Prostate gland (tissue), 2 donors: ENCODE data around the gene TRPC5OS. TPM values are rescaled to one million over a fixed set of nuclear protein-coding genes. Genes with fewer than 3 reads are reported as not detected.

ENCODE experiments used
- DNase-seq: peaks from one replicate; pipeline ENCODE4 v3.0.0-alpha.2; 2019; ENCODE audit warnings: low spot score
- H3K27ac ChIP-seq, 2 donors: fragments of 200-600 bp; sonication (generic); 2 replicates each; pipeline ENCODE4 v1.5.1; 2017 to 2019
- H3K27me3 ChIP-seq: fragments of 200-600 bp; sonication (generic); replicated peaks from 2 replicates; pipeline ENCODE4 v1.5.1; 2019; ENCODE audit not compliant: insufficient read depth
- H3K36me3 ChIP-seq, 2 donors: fragments of 200-600 bp; sonication (generic); 1 replicate in 1 of 2; 2 replicates in 1 of 2; pipeline versions ENCODE4 v1.5.1 to v1.8.1; 2017 to 2019
- H3K4me1 ChIP-seq: fragments of 200-600 bp; sonication (generic); replicated peaks from 2 replicates; pipeline ENCODE4 v1.5.1; 2019
- H3K4me3 ChIP-seq, 2 donors: fragments of 200-600 bp; sonication (generic); 2 replicates each; pipeline ENCODE4 v1.5.1; 2017 to 2019
- H3K9me3 ChIP-seq: fragments of 200-600 bp; sonication (generic); 2 replicates; pipeline ENCODE4 v1.5.1; 2017
- CTCF ChIP-seq, 4 experiments: fragments of 200-600 bp in 2 of 4; fragments of 450-650 bp in 2 of 4; sonication (generic) in 2 of 4; IDR thresholded peaks; 1 replicate in 3 of 4; 2 replicates in 1 of 4; pipeline ENCODE4 v1.5.1; 2016 to 2019; ENCODE audit warnings: antibody characterized with exemption in 4 of 4, mild to moderate bottlenecking in 2 of 4, moderate library complexity in 2 of 4
- POLR2A ChIP-seq: fragments of 450-650 bp; IDR thresholded peaks from one replicate; pipeline ENCODE4 v1.6.1; 2016; ENCODE audit warnings: antibody characterized with exemption, mild to moderate bottlenecking
- POLR2AphosphoS5 ChIP-seq: sonication (generic); formaldehyde crosslinking; IDR thresholded peaks from one replicate; pipeline ENCODE4 v1.6.1; 2017; ENCODE audit warnings: antibody characterized with exemption
- WGBS: methylation state at CpG from one replicate; pipeline ENCODE4 v1.1.5; 2018; 5-methylcytosine and 5-hydroxymethylcytosine counted together
- intact Hi-C: fragments of 100-400 bp; cut with DNase I; formaldehyde crosslinking; loops from one replicate; pipeline ENCODE4 v1.14.2; 2022
- total RNA-seq, 2 donors: library from RNA; depleted of rRNA; stranded (reverse); fragments of >200 nt; gene quantifications; one replicate each; pipeline ENCODE4 v1.1.0, GENCODE V29; 2016

TRPC5OS gene
- total RNA-seq, 2 donors from 2014 or later = 107 TPM; not detected in 1

- TF ChIP-seq POLR2A (no peak), CTCF (IDR thresholded peaks at IDR 0.05) (no peak), POLR2AphosphoS5 (no peak)
These were observed 52.5 kb downstream of the TRPC5OS start for GRCh38 chrX:111928456-111928855.

More at GRCh38 chrX:111928456-111928855, 52.5 kb downstream of the TRPC5OS start:
- H3K4me1 ChIP-seq = no peaks in the 10 kb centered on the region
- WGBS = 33% methylated on average over 4 of the region's 4 CpGs
- no peak for DNase-seq
- H3K4me3 ChIP-seq = no peak overlapping the region
- H3K27ac ChIP-seq = no peak overlapping the region
- H3K9me3 ChIP-seq = no peaks in the 10 kb centered on the region
- intact Hi-C loops = no loop called here
- no peaks in the 10 kb centered on the region for H3K27me3 ChIP-seq
- no peaks in the 10 kb centered on the region for H3K36me3 ChIP-seq

Other genes starting within 250 kb of the TRPC5OS start
- gene ALG13, start 195.0 kb upstream of the TRPC5OS start, total RNA-seq = 100 to 1,000 TPM in 1 of 2 donors, 10 to 100 TPM in 1; 78.6 to 131 TPM
- gene TRPC5, start 206.6 kb downstream of the TRPC5OS start, total RNA-seq = under 1 TPM; 0.11 to 0.18 TPM
- under 1 TPM in 1 of 2 donors, not detected in 1; 0.40 TPM for gene RTL4, start 206.8 kb downstream of the TRPC5OS start, total RNA-seq